Panc1 (cell line): ENCODE measurements around the gene ZSCAN21. TPM values are rescaled to one million over a fixed set of nuclear protein-coding genes. Genes with fewer than 3 reads are reported as not detected.

Experiments used
- ATAC-seq: fragments of 200-7000 bp; cut with Tn5 transposase; 2 replicates; pipeline ENCODE4 v1.9.1; 2020; ENCODE audit warnings: mild to moderate bottlenecking, moderate library complexity
- BruUV-seq: library from RNA; stranded (reverse); fragments of 400-500 nt; replicated peaks from 2 replicates; lab custom pipeline; 2021; lab: Mats Ljungman, UMichigan
- CTCF ChIA-PET: fragments of 300-600 bp; sonication (Branson Sonifier 250); formaldehyde crosslinking; loops from one replicate; lab custom pipeline; 2022; ENCODE audit warnings: antibody characterized with exemption; lab: Charles Lee
- POLR2A ChIA-PET: fragments of 300-600 bp; sonication (Branson Sonifier 250); formaldehyde crosslinking; loops from one replicate; lab custom pipeline; 2022; ENCODE audit warnings: antibody characterized with exemption; lab: Charles Lee
- DNase-seq: peaks from one replicate; pipeline ENCODE4 v3.0.0-alpha.2; 2010; ENCODE audit warnings: low read depth, low spot score
- H3K27ac ChIP-seq: 2 replicates; pipeline ENCODE4 v1.5.1; 2011; ENCODE audit warnings: mild to moderate bottlenecking, low read length, inconsistent platforms
- H3K27me3 ChIP-seq: fragments of 200-500 bp; sonication (Bioruptor generic); 2 replicates; pipeline ENCODE4 v1.6.0; 2014; ENCODE audit warnings: low read length, inconsistent platforms; ENCODE audit not compliant: control insufficient read depth, insufficient read depth
- H3K36me3 ChIP-seq: fragments of 200-500 bp; sonication (Bioruptor generic); 2 replicates; pipeline ENCODE4 v1.5.1; 2014; ENCODE audit warnings: inconsistent platforms, mild to moderate bottlenecking, low read length, moderate library complexity; ENCODE audit not compliant: control insufficient read depth, insufficient read depth
- H3K4me1 ChIP-seq: 2 replicates; pipeline ENCODE4 v1.5.1; 2011; ENCODE audit warnings: inconsistent platforms, mild to moderate bottlenecking, low read length, moderate library complexity; ENCODE audit not compliant: control insufficient read depth, insufficient read depth
- H3K4me3 ChIP-seq, 2 experiments: 2 replicates each; pipeline ENCODE4 v1.5.1; 2011 to 2012; ENCODE audit warnings: low read depth in 2 of 2, low read length in 2 of 2, mild to moderate bottlenecking in 2 of 2, inconsistent platforms in 1 of 2, moderate library complexity in 1 of 2
- H3K9me3 ChIP-seq: fragments of 200-500 bp; sonication (Bioruptor generic); 2 replicates; pipeline ENCODE4 v1.5.1; 2014; ENCODE audit warnings: low read depth, mild to moderate bottlenecking, inconsistent platforms, low read length, moderate library complexity; ENCODE audit not compliant: control insufficient read depth, insufficient read depth
- CTCF ChIP-seq: fragments of 450-650 bp; IDR thresholded peaks from 2 replicates; pipeline ENCODE4 v1.5.1; 2017; ENCODE audit warnings: mild to moderate bottlenecking
- POLR2AphosphoS5 ChIP-seq: IDR thresholded peaks from 2 replicates; pipeline ENCODE4 v1.6.1; 2012; ENCODE audit warnings: mild to moderate bottlenecking, low read depth, low read length, moderate library complexity
- REST ChIP-seq, 2 experiments: IDR thresholded peaks; 2 replicates each; pipeline ENCODE4 v1.6.1; 2011 to 2012; ENCODE audit warnings: low read depth in 2 of 2, control low read depth in 1 of 2, low read length in 1 of 2, mild to moderate bottlenecking in 1 of 2, moderate library complexity in 1 of 2; ENCODE audit not compliant: insufficient read depth in 1 of 2
- SIN3A ChIP-seq: IDR thresholded peaks from 2 replicates; pipeline ENCODE4 v1.6.1; 2012; ENCODE audit warnings: low read depth, mild to moderate bottlenecking, low read length, moderate library complexity, borderline replicate concordance; ENCODE audit not compliant: insufficient read depth
- TCF7L2 ChIP-seq: IDR thresholded peaks from 2 replicates; pipeline ENCODE4 v1.6.1; 2011; ENCODE audit warnings: mild to moderate bottlenecking, low read depth, low read length, inconsistent platforms
- in situ Hi-C: cut with HindIII; loops from 2 replicates; pipeline ENCODE4 v1.10.0; 2016; ENCODE audit warnings: low sequenced_read_pairs, low pct_unique_long_range_greater_than_20kb
- intact Hi-C: fragments of 100-400 bp; cut with micrococcal nuclease; formaldehyde crosslinking; loops from one replicate; pipeline ENCODE4 v1.10.0; 2022; ENCODE audit not compliant: unreplicated experiment
- total RNA-seq: library from RNA; stranded (reverse); gene quantifications from one replicate; pipeline ENCODE4 v1.2.1, GENCODE V29; 2021; ENCODE audit not compliant: unreplicated experiment

The ZSCAN21 gene
- total RNA-seq, 1 experiment from 2014 or later = 13.4 TPM

GRCh38 chr7:100069991-100070390 lies 20.4 kb downstream of the ZSCAN21 start:
- no TSS peak for BruUV-seq
- peaks cover 15% of the 10 kb centered on the region for H3K36me3 ChIP-seq

GRCh38 chr7:100071018-100071723 lies 21.6 kb downstream of the ZSCAN21 start:
- Histone ChIP-seq H3K4me3 (no peak overlapping the region), H3K9me3 (peaks cover 55% of the 10 kb centered on the region), H3K27ac (no peak overlapping the region), H3K36me3 (peaks cover 15% of the 10 kb centered on the region), H3K27me3 (no peaks in the 10 kb centered on the region), H3K4me1 (no peaks in the 10 kb centered on the region)
- ChIA-PET POLR2A (interaction anchor here (0.6 kb wide), 1 partner anchor 70 kb away, joined by 14 read pairs; no protein-coding TSS in a partner anchor), CTCF (no interaction called here)
- no TSS peak for BruUV-seq
- TF ChIP-seq POLR2AphosphoS5 = no peak; the same call in 1 of the 2 replicates
- TF ChIP-seq REST (IDR thresholded peaks at IDR 0.05; ENCODE audit: insufficient read depth in 1 of 2, low read depth in 2 of 2, low read length in 1 of 2) = no peak
- no peak for DNase-seq
- no peak for ATAC-seq
- in situ Hi-C loops (no loop called here), intact Hi-C loops (no loop called here)

More at GRCh38 chr7:100069991-100070390, 20.4 kb downstream of the ZSCAN21 start:
- ChIA-PET POLR2A (interaction anchor here (0.6 kb wide), 1 partner anchor 11 kb away, joined by 5 read pairs; no protein-coding TSS in a partner anchor), CTCF (no interaction called here)
- DNase-seq (no peak), ATAC-seq (no peak)
- in situ Hi-C loops = no loop called here
- H3K27me3 ChIP-seq = no peaks in the 10 kb centered on the region
- no peak overlapping the region for H3K4me3 ChIP-seq
- H3K9me3 ChIP-seq = peaks cover 48% of the 10 kb centered on the region
- intact Hi-C loops = no loop called here
- TF ChIP-seq REST (IDR thresholded peaks at IDR 0.05; ENCODE audit: insufficient read depth in 1 of 2, low read depth in 2 of 2, low read length in 1 of 2) = no peak
- TF ChIP-seq SIN3A = no peak
- H3K27ac ChIP-seq = no peak overlapping the region
- no peaks in the 10 kb centered on the region; the same call in 1 of the 2 replicates for H3K4me1 ChIP-seq

GRCh38 chr7:100072462-100072861 lies 22.9 kb downstream of the ZSCAN21 start:
- H3K36me3 ChIP-seq = peaks cover 19% of the 10 kb centered on the region
- no peak for ATAC-seq
- POLR2A ChIA-PET = no interaction called here

More at GRCh38 chr7:100072462-100072861, 22.9 kb downstream of the ZSCAN21 start:
- no peak overlapping the region for H3K27ac ChIP-seq
- H3K4me3 ChIP-seq = no peak overlapping the region
- in situ Hi-C loops (no loop called here), intact Hi-C loops (no loop called here)
- TF ChIP-seq TCF7L2 (no peak), POLR2AphosphoS5 (no peak), REST (IDR thresholded peaks at IDR 0.05; ENCODE audit: insufficient read depth in 1 of 2, low read depth in 2 of 2, low read length in 1 of 2) (no peak), CTCF (no peak), SIN3A (no peak)
- BruUV-seq = no TSS peak
- H3K27me3 ChIP-seq = no peaks in the 10 kb centered on the region
- CTCF ChIA-PET = no interaction called here
- no peaks in the 10 kb centered on the region for H3K4me1 ChIP-seq
- peaks cover 64% of the 10 kb centered on the region for H3K9me3 ChIP-seq
- no peak for DNase-seq
